MG63 (cell line): ENCODE measurements around the gene STRA8. TPM values are rescaled to one million over a fixed set of nuclear protein-coding genes. Genes with fewer than 3 reads are reported as not detected.

ENCODE experiments used
- DNase-seq: peaks from one replicate; pipeline ENCODE4 v3.0.0-alpha.2; 2020
- H3K27me3 ChIP-seq: fragments of 250-450 bp; sonication (Bioruptor Pico); 2 replicates; pipeline ENCODE4 v1.5.1; 2020; ENCODE audit warnings: mild to moderate bottlenecking, moderate library complexity
- H3K36me3 ChIP-seq: fragments of 250-450 bp; sonication (Bioruptor Pico); 2 replicates; pipeline ENCODE4 v1.5.1; 2020; ENCODE audit warnings: mild to moderate bottlenecking, moderate library complexity
- H3K4me3 ChIP-seq: fragments of 250-450 bp; sonication (Bioruptor Pico); 2 replicates; pipeline ENCODE4 v1.5.1; 2020; ENCODE audit warnings: mild to moderate bottlenecking, moderate library complexity
- H3K9me3 ChIP-seq: fragments of 250-450 bp; sonication (Bioruptor Pico); 2 replicates; pipeline ENCODE4 v1.5.1; 2020; ENCODE audit warnings: mild to moderate bottlenecking, moderate library complexity
- total RNA-seq: library from RNA; depleted of rRNA; stranded (reverse); fragments of >200 nt; shearing (Covaris generic); gene quantifications from 2 replicates; pipeline ENCODE4 v1.2.3, GENCODE V29; 2014; ENCODE audit warnings: low replicate concordance; rRNA removed

STRA8 gene
- total RNA-seq, result not detected in 2 replicates

GRCh38 chr7:135233570-135233969 is at the start of gene STRA8:
Gene STRA8 (plus strand): TSS chr7:135233838. CDS start chr7:135240525, 6,687 bp downstream.
- H3K9me3 ChIP-seq, result no peaks in the 10 kb centered on the region
- no peaks in the 10 kb centered on the region for H3K36me3 ChIP-seq
- no peak for DNase-seq
- H3K27me3 ChIP-seq, result no peaks in the 10 kb centered on the region
- H3K4me3 ChIP-seq, result no peak within 1 kb of the TSS

- no peak overlapping the region for H3K4me3 ChIP-seq
- no peaks in the 10 kb centered on the region; the same call in 1 of the 2 replicates for H3K9me3 ChIP-seq
- no peaks in the 10 kb centered on the region for H3K36me3 ChIP-seq
- H3K27me3 ChIP-seq, result no peaks in the 10 kb centered on the region
- no peak for DNase-seq
Measured at GRCh38 chr7:135184254-135184841, 49.3 kb upstream of the STRA8 start.

GRCh38 chr7:135185471-135186260 is 48.0 kb upstream of the STRA8 start:
- Histone ChIP-seq H3K36me3 (no peaks in the 10 kb centered on the region), H3K27me3 (no peaks in the 10 kb centered on the region), H3K9me3 (no peaks in the 10 kb centered on the region; the same call in 1 of the 2 replicates), H3K4me3 (no peak overlapping the region)
- DNase-seq, result no peak

- Histone ChIP-seq H3K36me3 (no peaks in the 10 kb centered on the region), H3K27me3 (no peaks in the 10 kb centered on the region), H3K9me3 (no peaks in the 10 kb centered on the region; the same call in 1 of the 2 replicates), H3K4me3 (no peak overlapping the region)
- DNase-seq, result no peak
Measured at GRCh38 chr7:135186261-135186540, 47.4 kb upstream of the STRA8 start.

- no peaks in the 10 kb centered on the region for H3K27me3 ChIP-seq
- no peak overlapping the region for H3K4me3 ChIP-seq
- no peak for DNase-seq
- H3K9me3 ChIP-seq, result no peaks in the 10 kb centered on the region
- no peaks in the 10 kb centered on the region for H3K36me3 ChIP-seq
Measured at GRCh38 chr7:135186841-135187253, 46.8 kb upstream of the STRA8 start.

- no peak for DNase-seq
- Histone ChIP-seq H3K4me3 (no peak overlapping the region), H3K36me3 (no peaks in the 10 kb centered on the region), H3K9me3 (no peaks in the 10 kb centered on the region), H3K27me3 (no peaks in the 10 kb centered on the region)
Measured at GRCh38 chr7:135188298-135188984, 45.2 kb upstream of the STRA8 start.

- Histone ChIP-seq H3K9me3 (no peaks in the 10 kb centered on the region), H3K4me3 (no peak overlapping the region), H3K36me3 (no peaks in the 10 kb centered on the region), H3K27me3 (no peaks in the 10 kb centered on the region)
- no peak for DNase-seq
Measured at GRCh38 chr7:135189221-135189662, 44.4 kb upstream of the STRA8 start.

- H3K4me3 ChIP-seq, result no peak overlapping the region
- DNase-seq, result no peak
- no peaks in the 10 kb centered on the region for H3K9me3 ChIP-seq
- H3K27me3 ChIP-seq, result no peaks in the 10 kb centered on the region
- no peaks in the 10 kb centered on the region for H3K36me3 ChIP-seq
Measured at GRCh38 chr7:135189961-135190360, 43.7 kb upstream of the STRA8 start.

- Histone ChIP-seq H3K36me3 (no peaks in the 10 kb centered on the region), H3K27me3 (no peaks in the 10 kb centered on the region), H3K9me3 (no peaks in the 10 kb centered on the region), H3K4me3 (no peak overlapping the region)
- DNase-seq, result no peak
Measured at GRCh38 chr7:135190703-135191102, 42.9 kb upstream of the STRA8 start.

GRCh38 chr7:135192914-135193536 is 40.6 kb upstream of the STRA8 start:
- no peak for DNase-seq
- no peak overlapping the region for H3K4me3 ChIP-seq
- no peaks in the 10 kb centered on the region for H3K27me3 ChIP-seq
- no peaks in the 10 kb centered on the region for H3K36me3 ChIP-seq
- no peaks in the 10 kb centered on the region for H3K9me3 ChIP-seq

GRCh38 chr7:135193615-135194081 is 40.0 kb upstream of the STRA8 start:
- H3K36me3 ChIP-seq, result no peaks in the 10 kb centered on the region
- no peak for DNase-seq

GRCh38 chr7:135194494-135195095 is 39.0 kb upstream of the STRA8 start:
- no peak overlapping the region for H3K4me3 ChIP-seq
- no peaks in the 10 kb centered on the region for H3K9me3 ChIP-seq
- H3K27me3 ChIP-seq, result no peaks in the 10 kb centered on the region
- H3K36me3 ChIP-seq, result no peaks in the 10 kb centered on the region
- DNase-seq, result no peak

More at GRCh38 chr7:135193615-135194081, 40.0 kb upstream of the STRA8 start:
- H3K9me3 ChIP-seq, result no peaks in the 10 kb centered on the region
- no peak overlapping the region for H3K4me3 ChIP-seq
- H3K27me3 ChIP-seq, result no peaks in the 10 kb centered on the region

- Histone ChIP-seq H3K4me3 (no peak overlapping the region), H3K9me3 (no peaks in the 10 kb centered on the region), H3K27me3 (no peaks in the 10 kb centered on the region), H3K36me3 (no peaks in the 10 kb centered on the region)
- DNase-seq, result no peak
Measured at GRCh38 chr7:135195156-135195555, 38.5 kb upstream of the STRA8 start.

GRCh38 chr7:135195968-135196629 is 37.5 kb upstream of the STRA8 start:
- no peaks in the 10 kb centered on the region for H3K36me3 ChIP-seq
- no peaks in the 10 kb centered on the region for H3K9me3 ChIP-seq
- no peak overlapping the region for H3K4me3 ChIP-seq
- H3K27me3 ChIP-seq, result no peaks in the 10 kb centered on the region
- DNase-seq, result no peak

- H3K4me3 ChIP-seq, result no peak overlapping the region
- H3K36me3 ChIP-seq, result no peaks in the 10 kb centered on the region
- no peaks in the 10 kb centered on the region for H3K27me3 ChIP-seq
- no peaks in the 10 kb centered on the region for H3K9me3 ChIP-seq
- no peak for DNase-seq
Measured at GRCh38 chr7:135197343-135197742, 36.3 kb upstream of the STRA8 start.
